ENCODE data around the gene ME3. TPM values are rescaled to one million over a fixed set of nuclear protein-coding genes. Genes with fewer than 3 reads are reported as not detected.

Gene ME3
- total RNA-seq, 1 donor from 2014 or later: 28.5 TPM

DNA sequence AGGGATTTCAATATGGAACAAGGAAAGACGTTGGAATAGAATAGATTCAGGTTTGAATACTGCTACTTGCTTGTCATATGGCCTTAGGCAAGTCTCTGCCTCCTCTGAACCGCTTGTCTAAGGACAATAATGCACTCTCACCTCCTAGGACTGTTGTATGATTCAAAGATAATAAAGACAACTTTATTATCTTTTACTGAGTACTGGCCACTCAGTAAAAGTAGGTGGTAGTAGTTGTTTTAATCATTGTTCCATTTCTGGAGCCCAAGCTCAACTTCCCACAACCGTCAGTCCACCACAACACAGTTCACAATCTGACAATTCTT lies 134.2 kb downstream of the ME3 start:
- Histone ChIP-seq H3K4me3 (no peak overlapping the region), H3K36me3 (no peaks in the 10 kb centered on the region), H3K9me3 (no peaks in the 10 kb centered on the region), H3K4me1 (no peaks in the 10 kb centered on the region), H3K27ac (no peak overlapping the region), H3K27me3 (no peaks in the 10 kb centered on the region)
- TF ChIP-seq POLR2AphosphoS5 (IDR thresholded peaks at IDR 0.05; ENCODE audit: insufficient read depth in 1 of 2, low read depth in 1 of 2): no peak
- TF ChIP-seq, protein P1, sequence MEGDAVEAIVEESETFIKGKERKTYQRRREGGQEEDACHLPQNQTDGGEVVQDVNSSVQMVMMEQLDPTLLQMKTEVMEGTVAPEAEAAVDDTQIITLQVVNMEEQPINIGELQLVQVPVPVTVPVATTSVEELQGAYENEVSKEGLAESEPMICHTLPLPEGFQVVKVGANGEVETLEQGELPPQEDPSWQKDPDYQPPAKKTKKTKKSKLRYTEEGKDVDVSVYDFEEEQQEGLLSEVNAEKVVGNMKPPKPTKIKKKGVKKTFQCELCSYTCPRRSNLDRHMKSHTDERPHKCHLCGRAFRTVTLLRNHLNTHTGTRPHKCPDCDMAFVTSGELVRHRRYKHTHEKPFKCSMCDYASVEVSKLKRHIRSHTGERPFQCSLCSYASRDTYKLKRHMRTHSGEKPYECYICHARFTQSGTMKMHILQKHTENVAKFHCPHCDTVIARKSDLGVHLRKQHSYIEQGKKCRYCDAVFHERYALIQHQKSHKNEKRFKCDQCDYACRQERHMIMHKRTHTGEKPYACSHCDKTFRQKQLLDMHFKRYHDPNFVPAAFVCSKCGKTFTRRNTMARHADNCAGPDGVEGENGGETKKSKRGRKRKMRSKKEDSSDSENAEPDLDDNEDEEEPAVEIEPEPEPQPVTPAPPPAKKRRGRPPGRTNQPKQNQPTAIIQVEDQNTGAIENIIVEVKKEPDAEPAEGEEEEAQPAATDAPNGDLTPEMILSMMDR (IDR thresholded peaks at IDR 0.05): no peak
- TF ChIP-seq POLR2A (IDR thresholded peaks at IDR 0.05): no peak
- intact Hi-C loops (cut with DNase I): no loop called here
- no peak for DNase-seq (ENCODE audit: extremely low spot score in 2 of 2)

GRCh38 chr11:86537541-86538222 lies 134.7 kb downstream of the ME3 start:
- no peak for DNase-seq (ENCODE audit: extremely low spot score in 2 of 2)
- TF ChIP-seq, protein P1 (IDR thresholded peaks at IDR 0.05): no peak
- TF ChIP-seq POLR2A (IDR thresholded peaks at IDR 0.05): no peak
- no peak for TF ChIP-seq POLR2AphosphoS5 (IDR thresholded peaks at IDR 0.05; ENCODE audit: insufficient read depth in 1 of 2, low read depth in 1 of 2)
- intact Hi-C loops (cut with DNase I): no loop called here

DNA sequence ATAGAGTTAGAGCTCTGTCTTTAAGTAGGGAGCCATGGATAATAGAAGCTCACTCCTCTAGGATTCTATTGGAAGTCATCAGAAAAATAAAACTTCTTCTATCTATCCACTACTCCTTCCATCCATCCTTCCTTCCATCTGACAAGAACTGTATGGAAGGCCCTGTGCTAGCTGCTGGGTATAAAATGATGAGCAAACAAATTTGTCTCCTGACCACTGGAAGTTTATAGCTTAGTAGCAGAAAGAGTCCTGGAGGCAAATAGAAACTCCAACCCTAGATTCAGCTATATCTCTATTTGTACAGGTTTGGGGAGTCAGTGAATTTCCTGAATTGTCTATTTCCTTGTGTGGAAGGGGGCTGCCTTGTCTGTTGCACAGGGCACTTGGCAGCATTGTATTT lies 136.6 kb downstream of the ME3 start:
- Histone ChIP-seq H3K27me3 (no peaks in the 10 kb centered on the region), H3K9me3 (no peaks in the 10 kb centered on the region), H3K4me1 (no peaks in the 10 kb centered on the region), H3K36me3 (no peaks in the 10 kb centered on the region), H3K4me3 (no peak overlapping the region), H3K27ac (no peak overlapping the region)
- intact Hi-C loops (cut with DNase I): no loop called here
- TF ChIP-seq POLR2A (IDR thresholded peaks at IDR 0.05) (no peak), POLR2AphosphoS5 (IDR thresholded peaks at IDR 0.05; ENCODE audit: insufficient read depth in 1 of 2, low read depth in 1 of 2) (no peak)
- TF ChIP-seq, protein P1 (IDR thresholded peaks at IDR 0.05): no peak
- no peak for DNase-seq (ENCODE audit: extremely low spot score in 2 of 2)

More at GRCh38 chr11:86537541-86538222, 134.7 kb downstream of the ME3 start:
- Histone ChIP-seq H3K4me1 (no peaks in the 10 kb centered on the region), H3K27ac (no peak overlapping the region), H3K27me3 (no peaks in the 10 kb centered on the region), H3K36me3 (no peaks in the 10 kb centered on the region), H3K9me3 (no peaks in the 10 kb centered on the region), H3K4me3 (no peak overlapping the region)

GRCh38 chr11:86524620-86525352 lies 147.6 kb downstream of the ME3 start:
- intact Hi-C loops (cut with DNase I): no loop called here
- H3K36me3 ChIP-seq: no peaks in the 10 kb centered on the region
- no peak overlapping the region for H3K4me3 ChIP-seq
- no peak for DNase-seq (ENCODE audit: extremely low spot score in 2 of 2)
- H3K27ac ChIP-seq: peak overlapping the region; percentile 72
- peaks cover 25% of the 10 kb centered on the region for H3K4me1 ChIP-seq
- H3K9me3 ChIP-seq: no peaks in the 10 kb centered on the region
- TF ChIP-seq, protein P1 (IDR thresholded peaks at IDR 0.05): no peak
- no peak for TF ChIP-seq POLR2AphosphoS5 (IDR thresholded peaks at IDR 0.05; ENCODE audit: insufficient read depth in 1 of 2, low read depth in 1 of 2)
- TF ChIP-seq POLR2A (IDR thresholded peaks at IDR 0.05): no peak
- no peaks in the 10 kb centered on the region for H3K27me3 ChIP-seq

Measured in vagina (tissue), 2 donors.